Transverse colon (tissue), 3 donors: ENCODE measurements around the gene RPRD1A.

Source experiments
- POLR2A ChIP-seq: fragments of 450-650 bp; IDR thresholded peaks from one replicate; pipeline ENCODE4 v1.6.1; 2016; ENCODE audit warnings: antibody characterized with exemption, mild to moderate bottlenecking, moderate library complexity
- POLR2AphosphoS5 ChIP-seq, 3 donors: sonication (generic); formaldehyde crosslinking; IDR thresholded peaks; one replicate each; pipeline ENCODE4 v1.6.1; 2016; ENCODE audit warnings: antibody characterized with exemption in 3 of 3

DNA sequence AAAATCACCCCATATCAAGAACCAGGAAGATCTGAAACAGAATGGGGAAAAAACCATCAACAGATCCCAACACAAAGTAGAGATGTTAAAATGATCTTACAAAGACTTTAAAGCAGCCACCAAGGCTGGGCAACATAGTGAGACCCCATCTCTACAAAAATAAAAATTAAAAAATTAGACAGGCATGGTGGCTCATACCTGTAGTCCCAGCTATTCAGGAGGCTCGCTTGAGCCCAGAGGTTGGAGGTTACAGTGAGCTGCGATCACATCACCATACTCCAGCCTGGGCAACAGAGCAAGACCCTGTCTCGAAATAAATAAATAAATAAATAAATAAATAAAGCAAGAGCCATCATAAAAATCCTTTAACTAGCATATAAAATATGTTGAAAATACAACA is 20.5 kb downstream of the RPRD1A start:
- TF ChIP-seq POLR2AphosphoS5 (IDR thresholded peaks at IDR 0.05) (no peak), POLR2A (no peak)
